MM.1S (cell line): Measurements from ENCODE around the gene BRWD1.

Experiments used
- DNase-seq: peaks from one replicate; pipeline ENCODE4 v3.0.0-alpha.2; 2015
- H2AFZ ChIP-seq: fragments of 300-600 bp; sonication (generic); 2 replicates; pipeline ENCODE4 v1.6.0; 2016; ENCODE audit warnings: antibody characterized with exemption, low read length
- H3F3A ChIP-seq: fragments of 300-600 bp; sonication (generic); 2 replicates; pipeline ENCODE4 v1.6.1; 2016; ENCODE audit warnings: mild to moderate bottlenecking, antibody characterized with exemption, low read length, moderate library complexity, mixed read lengths; ENCODE audit not compliant: insufficient read depth
- H3K27ac ChIP-seq: fragments of 300-600 bp; sonication (generic); 2 replicates; pipeline ENCODE4 v1.5.1; 2016; ENCODE audit warnings: mild to moderate bottlenecking, low read length
- H3K27me3 ChIP-seq: fragments of 300-600 bp; sonication (generic); replicated peaks from 2 replicates; pipeline ENCODE4 v1.6.0; 2016; ENCODE audit warnings: low read length; ENCODE audit not compliant: insufficient read depth
- H3K36me3 ChIP-seq: fragments of 300-600 bp; sonication (generic); replicated peaks from 2 replicates; pipeline ENCODE4 v1.6.1; 2016; ENCODE audit warnings: mild to moderate bottlenecking, low read length, mixed read lengths; ENCODE audit not compliant: insufficient read depth
- H3K4me1 ChIP-seq: fragments of 300-600 bp; sonication (generic); 2 replicates; pipeline ENCODE4 v1.6.1; 2016; ENCODE audit warnings: low read length, mixed read lengths
- H3K4me2 ChIP-seq: fragments of 300-600 bp; sonication (generic); 2 replicates; pipeline ENCODE4 v1.6.0; 2016; ENCODE audit warnings: low read depth, low read length
- H3K4me3 ChIP-seq: fragments of 300-600 bp; sonication (generic); 2 replicates; pipeline ENCODE4 v1.5.1; 2016; ENCODE audit warnings: low read length, mixed read lengths
- H3K79me2 ChIP-seq: fragments of 300-600 bp; sonication (generic); 2 replicates; pipeline ENCODE4 v1.6.1; 2016; ENCODE audit warnings: mixed run types, low read length, mixed read lengths
- H3K9ac ChIP-seq: fragments of 300-600 bp; sonication (generic); 2 replicates; pipeline ENCODE4 v1.6.1; 2016; ENCODE audit warnings: low read length, mixed read lengths
- H3K9me2 ChIP-seq: fragments of 300-600 bp; sonication (generic); replicated peaks from 2 replicates; pipeline ENCODE4 v1.6.1; 2016; ENCODE audit warnings: mild to moderate bottlenecking, low read length, mixed read lengths; ENCODE audit not compliant: insufficient read depth
- H3K9me3 ChIP-seq: fragments of 300-600 bp; sonication (generic); replicated peaks from 2 replicates; pipeline ENCODE4 v1.6.1; 2016; ENCODE audit warnings: mild to moderate bottlenecking, low read length, mixed read lengths; ENCODE audit not compliant: insufficient read depth
- H4K20me1 ChIP-seq: fragments of 300-600 bp; sonication (generic); 2 replicates; pipeline ENCODE4 v1.6.1; 2016; ENCODE audit warnings: mild to moderate bottlenecking, low read length, moderate library complexity, mixed read lengths; ENCODE audit not compliant: insufficient read depth
- CTCF ChIP-seq: fragments of 300-600 bp; sonication (generic); IDR thresholded peaks from 2 replicates; pipeline ENCODE4 v1.5.1; 2016; ENCODE audit warnings: antibody characterized with exemption, low read length, mixed read lengths
- EZH2 ChIP-seq: fragments of 300-600 bp; sonication (generic); optimal IDR thresholded peaks from 2 replicates; pipeline ENCODE3; 2017; ENCODE audit warnings: low read depth, mild to moderate bottlenecking, antibody characterized with exemption, low read length, mixed read lengths
- EZH2phosphoT487 ChIP-seq: fragments of 300-600 bp; sonication (generic); IDR thresholded peaks from 2 replicates; pipeline ENCODE4 v1.6.1; 2018; ENCODE audit warnings: antibody characterized with exemption, low read length

BRWD1 gene

DNA sequence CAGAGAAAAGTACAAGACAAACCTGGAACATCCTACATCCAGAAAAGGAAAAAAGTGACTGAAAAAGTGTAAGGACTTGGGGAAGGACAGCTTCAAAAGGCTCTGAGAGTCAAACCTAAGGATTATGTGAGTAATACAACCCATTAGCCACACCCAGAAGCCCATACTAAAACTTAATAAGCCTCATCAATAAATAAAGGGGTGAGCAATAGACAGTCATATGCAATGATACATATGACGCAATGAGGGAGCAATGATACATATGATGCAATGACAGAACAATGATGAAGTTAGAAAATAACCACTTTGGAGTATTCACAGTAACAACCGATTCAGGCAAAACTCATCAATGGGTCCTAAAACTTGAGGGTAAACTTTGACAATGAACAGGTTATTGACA, 50.1 kb downstream of the BRWD1 start:
- Histone ChIP-seq H3K9me2 (no peaks in the 10 kb centered on the region), H4K20me1 (no peaks in the 10 kb centered on the region), H3K9me3 (no peaks in the 10 kb centered on the region), H3K4me3 (no peak overlapping the region), H3K36me3 (peaks cover 15% of the 10 kb centered on the region; the same call in 1 of the 2 replicates), H3K27ac (no peak overlapping the region), H3K9ac (no peak overlapping the region), H2AFZ (no peak overlapping the region), H3F3A (no peaks in the 10 kb centered on the region), H3K4me1 (no peaks in the 10 kb centered on the region), H3K4me2 (no peak overlapping the region), H3K27me3 (no peaks in the 10 kb centered on the region), H3K79me2 (no peaks in the 10 kb centered on the region)
- no peak for DNase-seq
- TF ChIP-seq EZH2phosphoT487 = no peak
- TF ChIP-seq EZH2 = no peak

DNA sequence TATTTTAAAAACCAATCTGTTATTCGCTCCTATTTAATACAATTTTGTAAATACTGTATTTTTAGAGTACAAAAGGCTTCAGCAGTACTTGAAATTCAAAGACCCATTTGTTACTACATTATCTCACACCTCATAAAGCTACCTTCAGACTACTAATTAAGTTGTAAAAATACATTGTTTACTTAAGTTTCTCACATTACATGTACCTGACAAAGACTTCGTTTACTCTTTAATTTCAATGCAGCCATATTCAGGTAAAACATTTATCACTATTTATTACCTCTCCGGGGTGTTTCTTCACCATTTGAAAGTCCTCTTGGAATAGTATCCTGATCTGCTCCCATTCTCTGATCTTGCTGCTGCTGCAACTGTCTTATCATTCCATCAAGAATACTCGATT, 55.2 kb downstream of the BRWD1 start:
- TF ChIP-seq EZH2phosphoT487 = no peak
- no peak for TF ChIP-seq EZH2
- TF ChIP-seq CTCF = no peak
- Histone ChIP-seq H3K9me2 (no peaks in the 10 kb centered on the region), H3K27ac (no peak overlapping the region), H3K9ac (no peak overlapping the region), H3K36me3 (peaks cover 3% of the 10 kb centered on the region; the same call in 1 of the 2 replicates), H3K27me3 (no peaks in the 10 kb centered on the region), H3F3A (no peaks in the 10 kb centered on the region), H3K4me2 (no peak overlapping the region), H3K9me3 (no peaks in the 10 kb centered on the region), H2AFZ (no peak overlapping the region), H3K4me3 (no peak overlapping the region), H3K79me2 (no peaks in the 10 kb centered on the region), H4K20me1 (no peaks in the 10 kb centered on the region), H3K4me1 (no peaks in the 10 kb centered on the region)
- no peak for DNase-seq

GRCh38 chr21:39251326-39251725, 62.1 kb downstream of the BRWD1 start:
- Histone ChIP-seq H3K4me3 (no peak overlapping the region), H3K27ac (no peak overlapping the region)

More at GRCh38 chr21:39251326-39251725, 62.1 kb downstream of the BRWD1 start:
- no peak for DNase-seq
- H4K20me1 ChIP-seq = no peaks in the 10 kb centered on the region
- H3K9me2 ChIP-seq = no peaks in the 10 kb centered on the region
- H3K27me3 ChIP-seq = no peaks in the 10 kb centered on the region
- no peak overlapping the region for H2AFZ ChIP-seq
- no peaks in the 10 kb centered on the region for H3K4me1 ChIP-seq
- H3F3A ChIP-seq = no peaks in the 10 kb centered on the region
- peaks cover 10% of the 10 kb centered on the region for H3K36me3 ChIP-seq
- no peak overlapping the region for H3K9ac ChIP-seq
- H3K4me2 ChIP-seq = no peak overlapping the region
- no peaks in the 10 kb centered on the region for H3K9me3 ChIP-seq
- no peaks in the 10 kb centered on the region for H3K79me2 ChIP-seq
- TF ChIP-seq EZH2phosphoT487 (no peak), EZH2 (no peak), CTCF (no peak)
